Measurements from ENCODE around the gene ZNF772.
A peak's percentile ranks its signal among the peaks of the same experiment; 100 is the strongest.

The ZNF772 gene

DNA sequence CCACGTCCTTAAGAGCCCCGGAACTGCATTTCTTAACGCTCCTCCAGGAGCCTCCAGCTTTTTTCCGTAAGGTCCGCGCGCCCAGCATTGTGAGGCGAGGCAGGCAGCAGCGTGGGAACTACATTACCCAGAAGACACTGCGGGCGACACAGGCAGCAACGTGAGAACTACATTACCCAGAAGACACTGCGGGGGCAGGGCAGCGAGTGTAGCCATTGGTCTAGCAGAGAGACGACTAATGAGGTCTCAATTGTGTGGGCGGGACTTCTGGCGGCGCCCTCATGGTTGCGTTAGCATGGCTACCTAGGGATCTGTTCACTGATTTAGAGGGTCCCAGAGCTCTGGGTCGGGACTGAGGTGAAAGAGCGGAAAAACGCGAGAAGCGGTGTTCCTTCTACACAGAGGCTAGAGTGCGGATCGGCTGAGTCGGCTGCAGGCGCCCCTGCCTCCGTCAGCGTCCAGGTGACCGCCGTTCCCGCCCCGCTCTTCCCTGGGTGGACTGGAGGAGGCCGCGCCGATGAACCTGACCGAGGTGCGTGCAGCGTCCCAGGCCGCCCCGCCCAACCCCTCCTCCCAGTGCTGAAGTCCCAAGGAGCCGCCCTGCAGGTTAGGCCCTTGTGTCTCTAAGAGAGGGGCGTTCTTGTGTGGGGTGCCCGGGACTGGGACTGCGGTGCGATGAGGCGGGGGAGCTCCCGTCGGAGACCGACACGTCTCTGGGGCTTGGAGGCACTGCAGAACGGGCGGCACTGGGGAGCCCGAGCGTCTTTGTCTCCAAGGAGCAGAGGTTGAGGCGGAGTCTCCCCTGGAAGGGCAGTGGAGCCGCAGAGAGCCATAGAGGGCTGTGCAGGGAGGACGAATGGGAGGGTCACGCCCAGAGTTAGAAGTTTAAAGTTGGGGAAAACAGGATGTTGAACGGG lies 42.0 kb downstream of the ZNF772 start, which contains the start of gene ZNF749:
ZNF749 (plus strand) TSS at position 264 of the 917 bp plus-strand sequence; CDS start at position 518, 254 bp downstream.
- DNase-seq (ENCODE audit: low read depth) = peak; percentile 96

DNA sequence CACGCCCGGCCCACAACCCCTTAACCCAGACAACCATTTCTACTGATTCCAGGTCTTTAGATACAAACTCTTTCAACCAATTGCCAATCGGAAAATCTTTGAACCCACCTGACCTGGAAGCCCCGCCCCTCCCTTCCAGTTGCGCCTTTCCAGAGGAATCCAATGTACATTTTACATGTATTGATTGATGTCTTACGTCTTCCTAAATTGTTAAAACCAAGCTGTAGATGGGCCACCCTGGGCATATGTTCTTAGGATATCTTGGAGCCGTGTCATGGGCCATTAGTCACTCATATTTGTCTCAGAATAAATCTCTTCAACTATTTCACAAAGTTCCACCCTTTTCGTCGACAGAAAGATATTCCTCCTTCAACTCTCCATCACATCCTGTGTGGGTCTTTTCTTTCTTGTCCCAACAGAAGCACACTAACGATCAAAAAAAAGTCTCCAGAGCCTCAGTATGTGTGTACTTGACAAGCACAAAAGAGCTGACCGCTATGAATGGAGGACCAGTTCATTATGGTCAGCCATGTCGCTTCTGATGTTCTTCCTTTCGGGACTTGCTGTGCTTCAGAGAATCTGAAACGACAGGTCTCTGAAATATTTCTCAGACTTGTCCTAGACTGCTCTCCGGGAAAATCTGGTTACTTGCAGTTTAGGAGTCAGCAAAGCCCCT lies 42.8 kb downstream of the ZNF772 start:
- DNase-seq (ENCODE audit: low read depth) = no peak

DNA sequence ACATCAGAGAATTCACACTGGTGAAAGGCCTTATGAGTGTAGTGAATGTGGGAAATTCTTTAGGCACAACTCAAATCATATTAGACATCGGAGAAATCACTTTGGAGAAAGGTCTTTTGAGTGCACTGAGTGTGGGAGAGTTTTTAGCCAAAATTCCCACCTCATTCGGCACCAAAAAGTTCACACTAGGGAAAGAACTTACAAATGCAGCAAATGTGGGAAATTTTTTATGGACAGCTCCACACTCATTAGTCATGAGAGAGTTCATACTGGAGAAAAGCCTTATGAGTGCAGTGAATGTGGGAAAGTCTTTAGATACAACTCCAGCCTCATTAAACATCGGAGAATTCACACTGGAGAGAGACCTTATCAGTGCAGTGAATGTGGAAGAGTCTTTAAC lies 56.3 kb downstream of the ZNF772 start:
- no peak for DNase-seq (ENCODE audit: low read depth)

DNA sequence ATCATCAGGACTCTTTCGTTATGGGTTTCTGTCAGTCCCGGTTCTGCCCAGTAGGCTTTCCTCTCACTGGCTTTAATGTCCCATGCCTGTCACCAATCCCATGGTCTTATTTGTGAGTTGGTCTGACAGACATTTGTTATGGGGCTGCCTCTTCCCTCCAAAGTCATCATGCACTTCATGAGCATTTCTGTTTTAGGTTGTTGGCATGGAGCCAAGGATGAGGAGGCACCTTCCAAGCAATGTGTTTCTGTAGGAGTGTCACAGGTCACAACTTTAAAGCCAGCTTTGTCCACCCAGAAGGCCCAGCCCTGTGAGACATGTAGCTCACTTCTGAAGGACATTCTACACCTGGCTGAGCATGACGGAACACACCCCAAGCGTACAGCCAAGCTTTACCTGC lies 57.9 kb downstream of the ZNF772 start:
- DNase-seq (ENCODE audit: low read depth) = no peak

Data from activated gamma-delta T cell treated with anti-CD3 and anti-CD28 coated beads, Interleukin-2, amount 50 U/mL, for 16 hours (primary cell).